Pancreas (tissue), 10 donors: ENCODE data around the gene GLIPR2. TPM values are rescaled to one million over a fixed set of nuclear protein-coding genes. Genes with fewer than 3 reads are reported as not detected.
"Not testable (repeated sequence)": the region's sequence is repeated elsewhere in the genome, so short reads cannot be mapped to it uniquely, and the experiment has no call there.

Experiments used
- ATAC-seq, 4 donors: fragments of 200-7000 bp; cut with Tn5 transposase; one replicate each; pipeline versions ENCODE4 v1.8.0 to v1.9.1; 2020; ENCODE audit warnings: mild to moderate bottlenecking in 4 of 4, moderate library complexity in 4 of 4
- DNase-seq, 6 donors: peaks; one replicate each; pipeline ENCODE4 v3.0.0-alpha.2; 2020
- FAIRE-seq: peaks from 2 replicates; lab custom pipeline; 2012; peaks lifted over from hg19 to GRCh38; lab: Jason Lieb, UNC
- H3K27ac ChIP-seq, 4 donors: fragments of 200-600 bp; sonication (generic); 1 replicate in 3 of 4; 2 replicates in 1 of 4; pipeline versions ENCODE4 v1.5.0 to v1.8.0; 2020
- H3K27me3 ChIP-seq, 4 donors: fragments of 200-600 bp; one replicate each; pipeline ENCODE4 v1.8.0; 2021
- H3K36me3 ChIP-seq, 3 donors: fragments of 200-600 bp; sonication (generic) in 1 of 3; one replicate each; pipeline versions ENCODE4 v1.5.0 to v1.8.0; 2020 to 2021
- H3K4me1 ChIP-seq, 3 donors: fragments of 200-600 bp; one replicate each; pipeline ENCODE4 v1.8.0; 2021
- H3K4me3 ChIP-seq, 4 donors: fragments of 200-600 bp; sonication (generic) in 2 of 4; one replicate each; pipeline versions ENCODE4 v1.5.0 to v1.8.0; 2020 to 2021
- H3K9me3 ChIP-seq, 4 donors: fragments of 200-600 bp; one replicate each; pipeline ENCODE4 v1.8.0; 2021
- CTCF ChIP-seq, 4 donors: fragments of 200-600 bp; sonication (generic) in 3 of 4; IDR thresholded peaks; one replicate each; pipeline versions ENCODE4 v1.5.0 to v1.8.0; 2021; ENCODE audit warnings: antibody characterized with exemption in 4 of 4
- WGBS, 2 donors: extraction: QIAGEN DNeasy Blood & Tissue Kit; methylation state at CpG; one replicate each; pipeline ENCODE4 v1.1.7; 2013; 5-methylcytosine and 5-hydroxymethylcytosine counted together
- intact Hi-C, 3 donors: fragments of 100-400 bp; cut with DNase I; formaldehyde crosslinking; loops; one replicate each; pipeline versions ENCODE4 v1.11.1 to v1.14.2; 2022
- polyA plus RNA-seq, 2 donors: library from polyadenylated mRNA; stranded (reverse); fragments of 200-250 nt; gene quantifications; one replicate each; pipeline ENCODE4 v1.2.3, GENCODE V29; 2013
- total RNA-seq, 6 donors: library from RNA; stranded (reverse); fragmentation: NEBNext Ultra II Directional in 4 of 6; extraction: Animal tissue kit (Norgen Biotek cat#: 25700) in 4 of 6; gene quantifications; one replicate each; pipeline versions ENCODE4 v1.2.1 to v1.2.4, GENCODE V29; 2021 to 2023
- donor health status: healthy with polysubstance abuse.
- donor health status: DM: no; HTN: no; CAD: no; lungs with moderate emphysema.
- donor health status: DM: no; HTN: no; CAD: no.
- donor health status: control.
- donor health status: control.
- donor health status: Bipolar disorder and iron deficiency.
- donor health status: DM: yes; HTN: yes; CAD: no.
- donor health status: DM: no; HTN: no; CAD: no.
- donor health status: DM: no; HTN: no; CAD: no.
- donor health status: DM: yes; HTN: yes; CAD: no.

GLIPR2 gene
- total and polyA plus RNA-seq, 8 donors, result 1.3 to 10.0 (median 4.5) TPM

- TF ChIP-seq CTCF (IDR thresholded peaks at IDR 0.05), result no peak
- no peaks in the 10 kb centered on the region for H3K36me3 ChIP-seq
- DNase-seq (no peak), FAIRE-seq (no peak), ATAC-seq (no peak)
- intact Hi-C loops, result no loop called here
- no peak overlapping the region for H3K4me3 ChIP-seq
- no peaks in the 10 kb centered on the region for H3K27me3 ChIP-seq
- no peaks in the 10 kb centered on the region for H3K4me1 ChIP-seq
- no peaks in the 10 kb centered on the region for H3K9me3 ChIP-seq
- WGBS, 2 donors, result 64 to 69% methylated on average over 7 of the region's 7 CpGs
- H3K27ac ChIP-seq, result no peak overlapping the region
Observed at GRCh38 chr9:36126016-36126730, 10.4 kb upstream of the GLIPR2 start.

GRCh38 chr9:36127652-36128244 lies 8.8 kb upstream of the GLIPR2 start:
- Histone ChIP-seq H3K4me1 (no peaks in the 10 kb centered on the region), H3K36me3 (no peaks in the 10 kb centered on the region), H3K27me3 (no peaks in the 10 kb centered on the region), H3K9me3 (no peaks in the 10 kb centered on the region), H3K4me3 (no peak overlapping the region), H3K27ac (no peak overlapping the region)
- DNase-seq (no peak), FAIRE-seq (no peak), ATAC-seq (peak in 2 of 4 donors; percentile 53 to 72)
- no peak for TF ChIP-seq CTCF (IDR thresholded peaks at IDR 0.05)
- WGBS, 2 donors, result 70 to 72% methylated on average over 5 of the region's 5 CpGs
- intact Hi-C loops, result no loop called here

- intact Hi-C loops, result no loop called here
- DNase-seq (no peak), FAIRE-seq (no peak), ATAC-seq (peak in 2 of 4 donors; percentile 16 to 25)
- no peak for TF ChIP-seq CTCF (IDR thresholded peaks at IDR 0.05)
- Histone ChIP-seq H3K4me3 (no peak overlapping the region), H3K4me1 (no peaks in the 10 kb centered on the region), H3K36me3 (no peaks in the 10 kb centered on the region), H3K27me3 (no peaks in the 10 kb centered on the region), H3K9me3 (no peaks in the 10 kb centered on the region), H3K27ac (no peak overlapping the region)
- 61 to 66% methylated on average over 8 of the region's 8 CpGs for WGBS, 2 donors
Observed at GRCh38 chr9:36128349-36128748, 8.2 kb upstream of the GLIPR2 start.

GRCh38 chr9:36129139-36129538 lies 7.4 kb upstream of the GLIPR2 start:
- DNase-seq (peak in 1 of 6 donors; percentile 21), ATAC-seq (peak in 1 of 4 donors; percentile 43), FAIRE-seq (no peak)
- intact Hi-C loops, result no loop called here
- WGBS, 2 donors, result 84 to 92% methylated on average over 12 of the region's 12 CpGs
- no peaks in the 10 kb centered on the region for H3K9me3 ChIP-seq
- H3K36me3 ChIP-seq, result no peaks in the 10 kb centered on the region
- TF ChIP-seq CTCF (IDR thresholded peaks at IDR 0.05), result no peak
- H3K27ac ChIP-seq, result no peak overlapping the region
- no peaks in the 10 kb centered on the region for H3K27me3 ChIP-seq
- H3K4me3 ChIP-seq, result no peak overlapping the region
- no peaks in the 10 kb centered on the region for H3K4me1 ChIP-seq

GRCh38 chr9:36131666-36132065 lies 4.9 kb upstream of the GLIPR2 start:
- intact Hi-C loops, DNase-seq, ATAC-seq, H3K9me3 ChIP-seq, H3K27me3 ChIP-seq, H3K36me3 ChIP-seq, H3K27ac ChIP-seq, H3K4me1 ChIP-seq, FAIRE-seq, H3K4me3 ChIP-seq: not testable (repeated sequence)
- 81 to 86% methylated on average over 7 of the region's 7 CpGs for WGBS, 2 donors
